CD4-positive, alpha-beta T cell (primary cell): ENCODE data around the gene LRRC45. TPM values are rescaled to one million over a fixed set of nuclear protein-coding genes. Genes with fewer than 3 reads are reported as not detected.
A peak's percentile ranks its signal among the peaks of the same experiment; 100 is the strongest.

ENCODE experiments used
- ATAC-seq: fragments of 200-7000 bp; cut with Tn5 transposase; one replicate; pipeline ENCODE4 v1.10.0; 2022; ENCODE audit warnings: mild to moderate bottlenecking; ENCODE audit not compliant: poor library complexity
- CTCF ChIA-PET: fragments of 350-600 bp; sonication (Branson Sonifier 250); formaldehyde crosslinking; loops from one replicate; lab custom pipeline; 2021; ENCODE audit warnings: antibody characterized with exemption, inconsistent platforms; lab: Charles Lee
- POLR2A ChIA-PET: fragments of 350-600 bp; sonication (Branson Sonifier 250); formaldehyde crosslinking; loops from one replicate; lab custom pipeline; 2021; ENCODE audit warnings: antibody characterized with exemption, inconsistent platforms; lab: Charles Lee
- DNase-seq, 14 experiments: peaks; one replicate each; pipeline ENCODE4 v3.0.0-alpha.2; 2013 to 2020; ENCODE audit warnings: mixed read lengths in 2 of 14
- H3K27ac ChIP-seq, 2 donors: one replicate each; pipeline versions ENCODE4 v1.5.1 to v1.7.0; 2013; ENCODE audit warnings: low read length in 2 of 2, low read depth in 1 of 2, mild to moderate bottlenecking in 1 of 2
- H3K27me3 ChIP-seq, 2 experiments: 1 replicate in 1 of 2; 2 replicates in 1 of 2; pipeline versions ENCODE4 v1.6.1 to v1.7.0; 2013; ENCODE audit warnings: low read length in 2 of 2, control low read depth in 1 of 2, mild to moderate bottlenecking in 1 of 2, moderate library complexity in 1 of 2; ENCODE audit not compliant: insufficient read depth in 2 of 2, control insufficient read depth in 1 of 2
- H3K36me3 ChIP-seq: one replicate; pipeline ENCODE4 v1.6.1; 2013; ENCODE audit warnings: low read length, control low read depth; ENCODE audit not compliant: insufficient read depth
- H3K4me1 ChIP-seq: one replicate; pipeline ENCODE4 v1.6.1; 2013; ENCODE audit warnings: low read length, control low read depth; ENCODE audit not compliant: insufficient read depth
- H3K4me3 ChIP-seq: one replicate; pipeline ENCODE4 v1.5.1; 2013; ENCODE audit warnings: mild to moderate bottlenecking, low read length, moderate library complexity
- H3K9me3 ChIP-seq, 2 experiments: 1 replicate in 1 of 2; 2 replicates in 1 of 2; pipeline versions ENCODE4 v1.6.1 to v1.7.0; 2013; ENCODE audit warnings: low read length in 2 of 2, mild to moderate bottlenecking in 2 of 2, control low read depth in 1 of 2, moderate library complexity in 1 of 2; ENCODE audit not compliant: control insufficient read depth in 1 of 2, insufficient read depth in 1 of 2
- H3K27ac Mint-ChIP-seq: one replicate; pipeline ENCODE4 v1.8.0; 2020; ENCODE audit warnings: mixed read lengths
- H3K27me3 Mint-ChIP-seq: one replicate; pipeline ENCODE4 v1.8.0; 2021; ENCODE audit warnings: mixed read lengths
- H3K36me3 Mint-ChIP-seq: one replicate; pipeline ENCODE4 v1.8.0; 2021; ENCODE audit warnings: low read depth, mixed read lengths
- H3K4me1 Mint-ChIP-seq: one replicate; pipeline ENCODE4 v1.8.0; 2021; ENCODE audit warnings: low read depth, mixed read lengths
- H3K4me3 Mint-ChIP-seq: one replicate; pipeline ENCODE4 v1.8.0; 2020; ENCODE audit warnings: mild to moderate bottlenecking, mixed read lengths
- H3K9me3 Mint-ChIP-seq: one replicate; pipeline ENCODE4 v1.8.0; 2020; ENCODE audit warnings: mixed read lengths
- intact Hi-C, 2 experiments: fragments of 100-400 bp; cut with DNase I in 1 of 2; cut with micrococcal nuclease in 1 of 2; formaldehyde crosslinking; loops; one replicate each; pipeline versions ENCODE4 v1.15.1 to v1.9.0; 2023 to 2025; cut with DNase I, micrococcal nuclease
- polyA plus RNA-seq, 2 donors: library from polyadenylated mRNA; unstranded; fragments of 120-200 nt; gene quantifications; one replicate each; pipeline ENCODE4 v1.2.1, GENCODE V29; 2013
- total RNA-seq, 174 experiments: library from RNA in 2 of 174; stranded (reverse) in 2 of 174; gene quantifications; one replicate each; pipeline ENCODE4 v1.2.3 and lab custom pipeline; 2021 to 2026
- TF ChIP-seq, protein P1 (sequence below): fragments of 200-600 bp; IDR thresholded peaks from one replicate; pipeline ENCODE4 v1.8.0; 2022; ENCODE audit warnings: antibody characterized with exemption, mild to moderate bottlenecking

Gene LRRC45
- total RNA-seq (10 to 100 TPM; 17.7 to 17.9 TPM), total RNA-seq (lab: John Stamatoyannopoulos, UW) (0.49 to 70.8 (median 21.2) reads per million in 172 experiments)
- polyA plus RNA-seq (2013, experiment 1 of 2), result 14.0 TPM
- polyA plus RNA-seq (2013, experiment 2 of 2), result 18.1 TPM

DNA sequence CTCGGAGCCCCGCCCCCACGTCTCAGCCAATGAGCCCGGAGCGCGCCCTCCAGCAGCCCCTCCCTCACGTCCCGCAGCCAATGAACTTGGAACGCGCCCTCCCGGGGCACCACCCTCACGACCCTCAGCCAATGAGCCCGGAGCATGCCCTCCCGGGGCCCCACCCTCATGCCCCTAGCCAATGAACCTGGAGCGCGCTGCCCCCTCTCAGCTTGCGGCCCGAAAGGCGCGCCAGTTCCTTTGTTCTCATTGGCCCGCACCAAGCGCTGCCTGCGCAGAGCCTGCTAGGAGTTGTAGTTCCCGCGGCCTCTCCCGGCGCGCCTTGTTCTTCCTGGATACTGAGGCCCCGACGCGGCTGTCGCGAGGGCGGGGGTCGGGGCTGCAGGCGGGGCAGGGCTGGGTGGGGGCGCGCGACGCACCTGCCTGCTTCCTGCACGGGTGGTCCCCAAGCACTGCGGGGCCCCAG lies at the start of gene LRRC45:
Gene LRRC45, plus strand, starts transcription at position 325 of the 466 bp plus-strand sequence. CDS start 339 bp downstream, outside the sequence.
- no peaks in the 10 kb centered on the region for H3K9me3 ChIP-seq
- H3K27me3 ChIP-seq, result no peaks in the 10 kb centered on the region
- ATAC-seq (peak; percentile 94), DNase-seq (peak; percentile 99 to 100 (median 100))
- H3K27ac ChIP-seq, result peak within 1 kb of the TSS in 1 of 2 donors; percentile 46
- peaks cover 11% of the 10 kb centered on the region for H3K36me3 ChIP-seq
- Mint-ChIP-seq H3K27me3 (no peaks in the 10 kb centered on the region), H3K4me3 (peak within 1 kb of the TSS; percentile 92), H3K4me1 (peaks cover 21% of the 10 kb centered on the region), H3K27ac (peak within 1 kb of the TSS; percentile 69), H3K36me3 (peaks cover 5% of the 10 kb centered on the region), H3K9me3 (no peaks in the 10 kb centered on the region)
- peaks cover 47% of the 10 kb centered on the region for H3K4me1 ChIP-seq
- ChIA-PET CTCF (interaction anchor here (0.6 to 6.2 kb wide), 4 partner anchors 14 to 145 kb away, joined by 4 to 174 read pairs (median 6); partner anchors contain the start of genes DCXR, MAFG and NOTUM), POLR2A (interaction anchor here (0.7 to 5.0 kb wide), 16 partner anchors 9 to 339 kb away, joined by 3 to 51 read pairs (median 4); partner anchors contain the start of genes ARL16, ASPSCR1, DCXR and HGS)
- intact Hi-C loops, result loop anchor here (1.0 to 5.0 kb wide), 4 partner anchors 14 to 151 kb away; partner anchors contain the start of genes ARHGDIA (in 2 of the 2), ASPSCR1 (in 1 of the 2), DCXR (in 1 of the 2) and FASN (in 1 of the 2)
- peak within 1 kb of the TSS; percentile 71 for H3K4me3 ChIP-seq
- TF ChIP-seq, protein P1, sequence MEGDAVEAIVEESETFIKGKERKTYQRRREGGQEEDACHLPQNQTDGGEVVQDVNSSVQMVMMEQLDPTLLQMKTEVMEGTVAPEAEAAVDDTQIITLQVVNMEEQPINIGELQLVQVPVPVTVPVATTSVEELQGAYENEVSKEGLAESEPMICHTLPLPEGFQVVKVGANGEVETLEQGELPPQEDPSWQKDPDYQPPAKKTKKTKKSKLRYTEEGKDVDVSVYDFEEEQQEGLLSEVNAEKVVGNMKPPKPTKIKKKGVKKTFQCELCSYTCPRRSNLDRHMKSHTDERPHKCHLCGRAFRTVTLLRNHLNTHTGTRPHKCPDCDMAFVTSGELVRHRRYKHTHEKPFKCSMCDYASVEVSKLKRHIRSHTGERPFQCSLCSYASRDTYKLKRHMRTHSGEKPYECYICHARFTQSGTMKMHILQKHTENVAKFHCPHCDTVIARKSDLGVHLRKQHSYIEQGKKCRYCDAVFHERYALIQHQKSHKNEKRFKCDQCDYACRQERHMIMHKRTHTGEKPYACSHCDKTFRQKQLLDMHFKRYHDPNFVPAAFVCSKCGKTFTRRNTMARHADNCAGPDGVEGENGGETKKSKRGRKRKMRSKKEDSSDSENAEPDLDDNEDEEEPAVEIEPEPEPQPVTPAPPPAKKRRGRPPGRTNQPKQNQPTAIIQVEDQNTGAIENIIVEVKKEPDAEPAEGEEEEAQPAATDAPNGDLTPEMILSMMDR, result no peak

DNA sequence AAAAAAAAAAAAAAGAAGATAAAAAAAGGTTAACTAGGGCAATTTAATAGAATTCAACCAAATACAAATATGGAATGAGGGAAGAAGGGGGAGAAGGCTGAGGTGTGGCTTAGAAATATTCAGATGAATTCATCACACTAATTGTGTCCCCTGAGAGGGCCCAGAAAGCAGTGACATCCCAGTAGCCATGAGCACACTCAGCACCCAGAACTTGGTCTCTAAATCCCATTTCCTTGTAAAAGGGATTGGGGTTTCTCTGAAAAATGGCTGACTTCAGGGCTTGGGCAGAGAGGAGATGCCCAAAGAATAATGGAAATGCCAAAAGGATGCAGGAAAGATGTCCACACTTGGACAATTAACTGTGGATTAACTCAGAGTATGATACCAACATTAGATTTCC lies 49.7 kb upstream of the LRRC45 start:
- TF ChIP-seq, protein P1, result no peak
- no peak overlapping the region for H3K27ac ChIP-seq
- Mint-ChIP-seq H3K4me3 (no peak overlapping the region), H3K27me3 (no peaks in the 10 kb centered on the region), H3K4me1 (peaks cover 22% of the 10 kb centered on the region), H3K27ac (no peak overlapping the region), H3K36me3 (peaks cover 5% of the 10 kb centered on the region), H3K9me3 (no peaks in the 10 kb centered on the region)
- POLR2A ChIA-PET, result no interaction called here
- DNase-seq (no peak), ATAC-seq (no peak)
- CTCF ChIA-PET, result interaction anchor here (2.0 kb wide), 1 partner anchor 14 kb away, joined by 8 read pairs; no protein-coding TSS in a partner anchor
- H3K9me3 ChIP-seq, result peaks cover 0 to 10% of the 10 kb centered on the region in 2 experiments
- no peak overlapping the region for H3K4me3 ChIP-seq
- intact Hi-C loops, result no loop called here
- no peaks in the 10 kb centered on the region for H3K36me3 ChIP-seq
- peaks cover 32% of the 10 kb centered on the region for H3K4me1 ChIP-seq
- no peaks in the 10 kb centered on the region for H3K27me3 ChIP-seq

DNA sequence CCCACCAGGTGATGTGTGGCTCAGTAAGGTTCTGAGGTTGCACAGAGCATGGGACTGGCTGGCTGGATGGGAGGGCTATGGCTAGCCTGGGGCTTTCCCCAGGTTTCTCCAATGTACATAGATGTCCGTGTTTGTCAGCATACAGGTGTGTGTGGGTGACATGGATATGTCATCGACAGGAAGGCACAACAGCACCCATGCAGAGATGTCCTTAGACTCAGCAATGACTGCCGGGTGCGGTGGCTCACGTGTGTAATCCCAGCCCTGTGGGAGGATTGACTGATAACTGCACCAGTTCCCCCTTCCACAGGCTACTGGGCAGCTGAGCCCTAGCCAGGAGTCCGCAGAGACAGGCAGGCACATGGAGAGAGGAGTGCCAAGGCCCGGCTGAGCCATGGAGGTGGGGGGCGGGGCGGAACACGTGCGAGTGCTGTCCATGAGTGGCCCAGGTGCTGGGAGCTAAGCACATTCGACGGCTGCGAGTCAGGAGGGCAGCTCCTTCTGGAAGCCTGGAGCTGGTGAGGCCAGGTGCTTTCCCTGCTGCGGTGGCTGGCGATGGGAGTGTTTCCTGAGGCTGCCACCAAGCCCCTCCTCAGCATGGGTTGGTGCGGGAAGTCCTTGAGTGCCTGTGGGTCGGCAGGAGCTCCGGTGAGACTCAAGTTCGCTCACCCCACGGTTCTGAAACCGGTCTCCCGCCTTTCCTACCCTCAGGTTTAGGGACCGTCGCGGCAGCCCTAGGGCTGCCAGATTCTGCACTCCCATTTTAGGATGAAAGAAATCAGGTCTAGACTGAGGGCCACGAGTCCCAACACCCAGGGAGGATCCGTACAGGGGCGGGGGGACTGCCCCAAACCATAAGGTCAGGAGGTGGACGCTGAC lies 46.5 kb upstream of the LRRC45 start:
- CTCF ChIA-PET, result interaction anchor here (1.7 to 2.7 kb wide), 2 partner anchors 9 to 17 kb away, joined by 4 to 21 read pairs; no protein-coding TSS in a partner anchor
- intact Hi-C loops, result loop anchor here in 1 of 2 experiments (1.0 to 2.0 kb wide), 3 partner anchors 8 to 46 kb away; partner anchors contain the start of genes CENPX and NOTUM
- Mint-ChIP-seq H3K4me3 (peak overlapping the region; percentile 99), H3K36me3 (peaks cover 21% of the 10 kb centered on the region), H3K27ac (peak overlapping the region; percentile 95), H3K4me1 (peaks cover 39% of the 10 kb centered on the region), H3K27me3 (no peaks in the 10 kb centered on the region), H3K9me3 (no peaks in the 10 kb centered on the region)
- Histone ChIP-seq H3K27me3 (no peaks in the 10 kb centered on the region), H3K4me3 (peak overlapping the region; percentile 68), H3K36me3 (peaks cover 16% of the 10 kb centered on the region), H3K4me1 (peaks cover 50% of the 10 kb centered on the region), H3K27ac (peak overlapping the region; percentile 18 to 75), H3K9me3 (peaks cover 0 to 10% of the 10 kb centered on the region in 2 experiments)
- DNase-seq, result peak in 5 of 14 experiments; percentile 5 to 68 (median 32)
- TF ChIP-seq, protein P1, result no peak
- POLR2A ChIA-PET, result interaction anchor here (0.7 to 3.5 kb wide), 9 partner anchors 9 to 543 kb away, joined by 3 to 26 read pairs (median 4); partner anchors contain the start of genes CENPX, FOXK2, LRRC45 and MAFG
- ATAC-seq, result peak; percentile 25
